ENCODE data around the gene SMYD2.

Gene SMYD2

DNA sequence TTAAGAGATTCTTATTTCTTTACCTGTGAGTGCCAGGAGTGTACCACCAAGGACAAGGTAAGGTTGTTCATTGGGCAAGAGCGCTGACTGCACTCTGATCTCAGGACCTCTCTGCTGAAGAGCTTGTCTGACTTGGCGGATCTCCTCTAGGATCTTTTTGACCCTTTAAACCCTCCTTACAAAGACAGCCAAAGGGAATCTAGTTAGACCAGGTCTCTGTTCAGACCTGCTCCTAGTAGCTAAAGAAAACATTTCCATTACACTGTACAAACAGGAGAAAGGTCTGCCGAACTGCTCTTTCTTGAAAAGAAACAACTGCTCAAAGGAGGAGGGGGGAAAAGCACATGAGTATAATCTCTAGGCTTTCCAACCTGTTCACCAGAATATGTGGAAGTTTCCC, 49.3 kb downstream of the SMYD2 start:
- no peak for DNase-seq

DNA sequence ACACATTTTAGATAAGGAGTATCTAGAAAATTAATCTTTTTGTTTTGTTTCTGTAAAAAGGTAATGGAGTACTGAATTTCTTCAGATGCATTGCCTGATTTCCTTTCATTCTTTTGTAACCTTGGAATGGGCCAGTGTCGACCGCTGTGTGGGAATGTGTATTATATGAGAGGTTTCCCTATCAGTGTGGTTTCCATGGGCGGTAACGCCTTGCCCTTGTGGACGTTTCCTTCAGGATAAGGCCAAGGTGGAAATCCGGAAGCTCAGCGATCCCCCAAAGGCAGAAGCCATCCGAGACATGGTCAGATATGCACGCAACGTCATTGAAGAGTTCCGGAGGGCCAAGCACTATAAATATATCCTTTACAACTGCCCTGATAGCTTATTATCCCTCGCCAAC, 49.8 kb downstream of the SMYD2 start:
- no peak for DNase-seq

DNA sequence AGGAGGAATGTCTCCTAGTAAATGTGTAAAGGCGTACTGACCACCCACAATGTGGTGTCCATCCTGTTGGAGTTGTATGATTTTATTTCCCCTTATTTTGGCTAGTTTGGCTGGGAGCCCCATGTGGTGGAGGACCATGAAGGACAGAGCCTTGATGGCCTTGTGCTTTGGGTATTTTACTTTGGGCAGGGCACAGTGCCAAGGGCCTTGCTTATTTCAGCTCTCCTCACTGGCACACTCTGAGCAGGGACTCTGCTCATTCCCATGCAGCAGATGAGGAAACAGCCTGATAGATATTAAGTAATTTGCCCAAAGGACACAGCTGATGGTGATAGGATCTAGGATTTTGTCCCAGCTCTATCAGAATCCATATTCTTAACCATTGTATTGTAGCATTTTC, 50.2 kb downstream of the SMYD2 start:
- DNase-seq = no peak

- DNase-seq = no peak
These were observed 51.0 kb downstream of the SMYD2 start for GRCh38 chr1:214331827-214332423.

GRCh38 chr1:214332946-214333798, 52.2 kb downstream of the SMYD2 start:
- DNase-seq = peak; percentile 4

DNA sequence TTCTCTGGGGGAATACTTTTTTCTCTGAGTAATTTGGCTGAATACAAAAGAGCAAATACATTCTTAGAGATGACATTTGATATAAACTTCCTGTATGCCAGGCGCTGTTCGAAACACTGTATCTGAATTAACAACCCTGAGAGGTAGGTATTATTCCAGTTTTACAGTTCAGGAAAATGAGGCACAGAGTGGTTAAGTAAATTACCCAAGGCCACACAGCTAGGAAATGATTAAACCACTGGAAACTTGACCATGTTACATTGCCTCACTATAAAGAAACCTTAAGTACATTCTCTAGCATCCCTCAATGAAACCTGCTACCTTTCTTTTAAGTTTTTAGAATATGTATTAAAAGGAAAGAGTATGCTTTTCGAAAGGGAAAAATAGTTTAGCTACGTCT, 54.6 kb downstream of the SMYD2 start:
- DNase-seq = peak; percentile 54

DNA sequence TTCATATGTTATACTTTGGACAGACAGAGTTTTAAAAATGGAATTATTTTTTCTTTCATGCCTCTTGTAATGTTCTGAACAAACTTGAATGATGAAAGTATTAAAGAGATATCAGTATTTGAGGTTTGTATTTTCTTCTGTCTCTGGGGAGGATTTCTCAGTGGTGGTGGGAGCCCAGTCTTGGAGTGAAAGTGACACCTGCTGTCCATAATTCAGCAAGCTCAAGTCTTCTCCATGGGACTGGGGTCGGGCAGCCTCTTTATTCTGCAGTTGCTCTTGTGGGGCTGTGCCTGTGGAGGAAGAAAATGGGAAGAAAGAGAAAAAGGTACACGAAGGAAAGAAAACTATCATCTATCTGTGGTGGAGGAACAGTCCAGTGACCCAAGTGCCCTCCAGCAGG, 56.1 kb downstream of the SMYD2 start:
- DNase-seq = no peak

DNA sequence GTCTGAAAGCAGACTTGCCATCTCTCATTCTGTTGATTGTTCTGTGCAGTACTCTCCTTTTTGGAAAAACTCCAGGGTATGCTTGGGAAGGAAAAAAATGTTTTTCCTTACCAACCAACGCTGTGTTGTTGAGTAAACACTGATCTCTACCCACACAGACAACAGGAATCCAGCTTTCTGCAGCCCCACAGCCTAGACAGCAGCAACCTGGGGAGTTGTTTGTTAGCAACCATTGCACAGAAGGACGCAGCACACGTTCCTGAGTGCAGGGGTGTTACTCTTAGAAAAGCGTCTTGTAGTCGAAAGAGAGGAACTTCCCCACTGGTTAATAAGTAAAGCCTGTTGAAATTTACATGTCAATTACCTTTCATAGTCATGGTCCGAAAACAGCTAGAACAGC, 56.6 kb downstream of the SMYD2 start:
- DNase-seq = no peak

DNA sequence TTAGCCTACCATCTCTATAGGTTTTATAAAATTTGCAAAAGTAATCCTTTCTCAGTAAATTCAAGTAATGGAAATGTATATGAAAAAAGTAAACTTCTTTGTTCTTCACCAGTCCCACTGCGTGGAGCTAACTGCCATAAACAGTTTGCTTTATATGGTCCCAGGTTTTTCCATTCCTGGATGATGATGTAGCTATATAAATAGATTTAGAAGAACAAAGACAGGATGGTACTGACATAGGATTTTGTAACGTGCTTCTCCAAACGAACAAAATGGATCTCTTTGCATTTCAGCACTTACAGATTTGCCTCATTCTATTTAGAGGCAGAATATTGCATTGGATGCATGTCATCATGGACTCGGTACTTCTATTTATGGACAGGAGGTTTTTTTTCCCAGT, 57.3 kb downstream of the SMYD2 start:
- DNase-seq = no peak

DNA sequence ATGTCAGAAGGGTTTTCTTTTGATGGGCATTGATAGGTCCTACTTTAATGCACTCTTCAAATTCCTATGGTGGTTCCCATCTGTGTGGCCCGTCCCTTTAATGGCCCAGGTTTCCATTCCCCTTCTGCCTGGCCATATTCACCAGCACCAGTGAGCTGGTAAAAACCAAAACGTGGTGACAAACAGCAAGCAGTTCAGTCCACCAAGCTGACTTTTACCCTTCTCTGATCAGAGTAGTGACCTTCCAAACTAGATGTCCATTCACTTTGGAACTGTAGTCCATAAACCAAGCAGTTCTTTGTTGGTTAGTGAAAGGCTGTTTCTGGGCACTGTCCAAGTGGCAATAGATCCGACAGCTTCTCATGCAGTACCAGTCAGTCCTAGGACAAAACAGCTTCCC, 60.5 kb downstream of the SMYD2 start:
- DNase-seq = no peak

GRCh38 chr1:214341932-214342331, 61.0 kb downstream of the SMYD2 start:
- DNase-seq = no peak

- DNase-seq = no peak
These were observed 61.6 kb downstream of the SMYD2 start for GRCh38 chr1:214342525-214342924.

DNA sequence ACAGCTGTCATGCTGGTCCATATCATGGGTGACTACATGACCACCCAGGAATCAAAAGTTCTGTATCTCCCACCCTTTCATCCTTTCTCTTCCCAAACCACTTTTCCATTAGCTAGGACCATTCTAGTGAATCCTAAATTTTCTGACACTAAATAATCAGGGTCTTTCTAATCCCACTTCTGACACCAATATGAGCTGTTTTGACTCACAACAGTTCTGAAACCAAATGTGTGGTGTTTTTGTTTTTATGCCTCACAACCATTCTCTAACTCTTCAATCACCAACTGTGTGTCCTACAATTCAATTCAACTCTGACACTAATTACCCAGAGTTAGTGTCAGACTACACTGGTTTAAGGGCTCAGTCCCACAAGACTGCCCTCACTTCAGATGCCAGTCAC, 63.9 kb downstream of the SMYD2 start:
- DNase-seq = no peak

DNA sequence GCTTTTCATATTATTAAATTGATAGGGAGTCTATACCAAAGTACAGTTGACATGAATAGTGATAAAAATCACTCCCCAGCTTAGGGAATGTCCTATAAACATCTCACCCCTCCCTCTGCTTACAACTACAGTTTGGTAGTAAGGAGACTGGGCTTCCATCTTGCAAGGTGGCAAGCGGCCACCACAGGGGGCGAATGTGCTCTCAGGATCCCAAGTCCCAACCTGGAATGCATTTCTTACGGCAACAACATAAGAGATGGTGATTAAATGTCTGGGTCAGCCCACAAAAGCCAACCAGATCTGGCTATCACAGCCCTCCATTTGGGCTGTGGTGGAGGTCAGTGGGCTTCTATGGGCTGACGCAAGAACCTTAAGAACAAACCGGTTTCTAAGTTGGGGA, 68.0 kb downstream of the SMYD2 start:
- no peak for DNase-seq

GRCh38 chr1:214349781-214350180, 68.8 kb downstream of the SMYD2 start:
- DNase-seq = no peak

DNA sequence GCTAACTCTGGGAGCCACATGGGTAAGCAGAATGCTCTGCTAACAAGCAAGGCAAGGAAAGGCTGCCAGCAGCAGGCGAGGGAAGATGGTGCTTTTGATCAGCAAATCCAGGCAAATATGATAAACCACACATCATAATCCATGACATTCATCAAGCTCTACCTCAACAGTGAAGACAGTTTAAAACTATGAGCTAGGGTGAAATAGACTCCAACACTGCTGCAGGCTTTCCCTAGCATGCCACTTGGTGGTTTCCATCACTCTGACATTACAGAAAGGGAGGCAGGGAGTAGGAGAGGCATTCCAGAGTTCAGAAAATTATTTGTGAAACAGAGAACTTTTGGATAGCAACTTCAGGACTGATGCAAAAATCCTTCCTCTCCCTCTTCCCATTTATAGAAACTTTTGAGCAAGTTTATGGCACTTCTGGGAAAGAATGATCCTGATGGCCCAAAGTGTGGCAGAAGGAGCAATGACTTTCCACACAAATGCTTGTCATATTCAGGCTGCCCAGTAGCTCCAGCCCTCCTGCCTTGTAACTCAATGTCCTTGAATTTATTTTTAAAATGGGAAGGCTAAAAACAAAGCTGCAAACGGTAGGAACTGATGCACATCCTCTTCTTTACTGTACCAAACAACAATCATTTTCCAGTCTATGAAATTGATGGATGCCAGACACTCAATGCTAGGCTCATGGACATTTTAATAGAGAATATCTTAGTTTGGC, 70.8 kb downstream of the SMYD2 start:
- DNase-seq = no peak

DNA sequence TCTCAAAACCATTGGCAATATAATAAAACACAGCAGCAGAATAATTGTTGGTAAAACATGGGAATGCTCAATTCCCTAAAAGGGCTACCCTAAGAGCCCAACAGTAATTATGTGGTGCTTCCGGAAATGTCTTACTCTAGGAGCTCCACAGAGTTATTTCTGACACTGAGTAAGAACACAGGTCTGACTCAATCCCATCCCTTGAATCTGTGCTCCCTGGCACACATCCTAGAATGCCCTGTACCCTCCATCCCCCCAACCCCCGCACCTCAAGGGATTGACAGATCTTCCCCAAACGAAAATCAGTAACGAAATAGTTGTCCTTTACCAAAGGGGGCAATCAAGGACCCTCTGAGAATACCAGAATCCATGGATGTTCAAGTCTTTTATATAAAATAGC, 71.9 kb downstream of the SMYD2 start:
- no peak for DNase-seq

DNA sequence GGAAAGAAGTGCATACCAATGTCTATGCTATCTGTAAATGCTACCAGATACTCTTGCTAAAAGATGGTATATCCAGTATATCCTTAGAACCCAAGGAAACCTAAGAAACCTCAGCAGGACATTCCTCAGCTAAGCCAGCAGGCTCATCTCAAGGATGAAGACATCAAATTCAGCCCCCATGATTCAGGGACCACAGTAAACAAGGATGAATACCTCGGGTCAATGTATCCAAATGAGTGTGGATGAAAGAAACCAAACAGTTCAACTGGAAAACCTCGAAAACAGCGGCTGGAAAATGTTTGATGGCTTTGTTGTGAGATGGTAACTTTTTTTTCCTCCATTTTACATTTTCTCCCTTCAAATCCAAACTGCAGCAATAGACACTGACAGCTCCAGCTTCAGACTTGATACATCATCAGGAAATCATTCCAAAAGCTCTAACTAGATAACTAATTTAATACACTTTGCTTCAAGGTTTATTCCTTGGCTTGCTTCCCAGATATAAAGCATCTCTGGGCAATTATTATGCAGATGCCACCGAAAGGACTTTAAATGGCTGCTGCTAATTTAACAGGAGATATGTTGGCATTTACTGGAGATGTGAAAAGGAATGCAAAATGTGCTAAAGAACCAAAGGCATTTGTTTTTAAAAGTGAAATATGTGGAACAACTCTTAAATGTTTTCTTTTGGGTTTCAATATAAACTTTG, 73.6 kb downstream of the SMYD2 start:
- DNase-seq = no peak

DNA sequence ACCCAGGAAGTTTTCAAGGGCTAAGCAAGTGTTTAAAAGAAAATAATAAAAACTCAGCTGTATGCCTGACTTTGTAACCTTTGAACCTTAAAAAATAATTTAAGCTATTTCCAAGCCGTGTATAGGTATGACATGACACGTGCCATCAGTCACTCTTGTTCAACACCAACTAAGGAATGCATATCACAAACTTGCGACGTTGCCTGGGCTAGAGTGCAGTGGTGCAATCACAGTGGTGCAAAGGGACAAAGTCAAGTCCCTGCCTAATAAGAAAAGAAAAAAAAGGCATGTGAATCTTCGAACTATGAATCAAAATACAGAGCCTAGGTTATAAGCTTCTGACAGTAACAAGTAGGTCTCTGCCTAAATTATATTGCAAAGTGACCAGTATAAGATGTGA, 79.2 kb downstream of the SMYD2 start:
- DNase-seq = no peak

DNA sequence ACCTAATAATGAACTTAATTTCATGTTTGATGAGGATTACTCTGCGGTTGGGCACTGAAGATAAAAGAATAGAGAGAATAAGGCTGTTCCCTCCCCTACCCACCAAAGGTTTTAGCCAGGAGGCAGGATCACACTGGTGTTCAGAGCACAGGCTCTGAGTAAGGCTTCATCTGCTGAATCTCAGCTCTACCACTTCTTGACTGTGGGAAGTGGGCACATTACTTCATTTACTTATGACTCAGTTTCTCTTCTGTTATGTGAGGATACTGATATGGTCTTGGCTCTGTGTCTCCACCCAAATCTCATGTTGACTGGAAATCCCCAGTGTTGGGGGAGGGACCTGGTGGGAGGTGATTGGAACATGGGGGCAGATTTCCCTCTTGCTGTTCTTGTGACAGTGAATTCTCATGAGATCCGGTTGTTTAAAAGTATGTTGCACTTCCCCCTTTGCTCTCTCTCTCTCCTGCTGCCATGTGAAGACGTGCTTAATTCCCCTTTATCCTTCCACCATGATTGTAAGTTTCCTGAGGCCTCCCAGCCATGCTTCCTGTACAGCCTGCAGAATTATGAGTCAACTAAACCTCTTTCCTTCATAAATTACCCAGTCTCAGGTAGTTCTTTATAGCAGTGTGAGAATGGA, 79.7 kb downstream of the SMYD2 start:
- DNase-seq = no peak

GRCh38 chr1:214361636-214362035, 80.7 kb downstream of the SMYD2 start:
- no peak for DNase-seq

DNA sequence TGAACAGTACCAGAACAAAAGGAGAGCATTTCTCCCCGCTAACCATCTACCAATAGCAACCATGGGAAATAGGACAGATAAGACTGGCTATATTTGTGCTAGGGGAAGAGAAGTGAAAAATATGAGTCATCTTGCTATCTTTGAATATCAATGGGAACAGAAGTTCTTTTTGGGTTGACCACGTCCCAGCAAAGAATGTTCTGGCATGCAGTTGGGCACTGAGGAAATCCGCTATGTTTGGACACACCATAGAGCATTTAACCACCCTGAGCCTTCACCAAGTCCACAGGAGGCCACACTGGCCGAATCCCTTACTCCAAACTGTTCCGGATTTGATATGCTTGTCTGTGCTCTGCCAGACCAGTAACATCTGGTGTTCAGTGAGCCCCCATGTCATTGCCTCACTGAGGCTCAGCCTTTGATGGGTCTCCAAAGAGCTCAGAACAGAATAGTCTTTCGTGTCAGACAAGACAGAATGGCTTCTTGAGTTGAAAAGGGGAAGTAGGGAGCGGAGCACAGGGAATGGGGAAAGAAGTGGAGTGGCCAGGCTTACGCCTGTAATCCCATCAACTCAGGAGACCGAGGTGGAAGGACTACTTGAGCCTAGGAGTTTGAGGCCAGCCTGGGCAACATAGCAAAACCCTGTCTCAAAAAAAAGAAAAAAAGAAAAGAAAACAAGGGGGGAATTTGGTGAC, 81.4 kb downstream of the SMYD2 start:
- no peak for DNase-seq

Data from NCI-H1436 treated with DMSO at 0.1 percent for 48 hours (cell line).